HCT116 (cell line): ENCODE results near the gene TMEM156. TPM values are rescaled to one million over a fixed set of nuclear protein-coding genes. Genes with fewer than 3 reads are reported as not detected.

Experiments
- ATAC-seq: fragments of 200-7000 bp; cut with Tn5 transposase; 2 replicates; pipeline ENCODE4 v1.9.1; 2020; ENCODE audit warnings: mild to moderate bottlenecking, moderate library complexity
- BruUV-seq: library from RNA; stranded (reverse); fragments of 400-500 nt; replicated peaks from 2 replicates; lab custom pipeline; 2021; lab: Mats Ljungman, UMichigan
- CTCF ChIA-PET: fragments of 300-600 bp; sonication (Branson Sonifier 250); formaldehyde crosslinking; loops from one replicate; lab custom pipeline; 2021; ENCODE audit warnings: antibody characterized with exemption; lab: Charles Lee
- POLR2A ChIA-PET: fragments of 300-600, 350-600 bp; sonication (Branson Sonifier 250); formaldehyde crosslinking; loops from one replicate; lab custom pipeline; 2021; ENCODE audit warnings: antibody characterized with exemption; lab: Charles Lee
- RAD21 ChIA-PET, 2 experiments: fragments of 300-600 bp; sonication (Branson Sonifier 250); formaldehyde crosslinking; loops; one replicate each; lab custom pipeline; 2023; ENCODE audit warnings: low total read pairs in 2 of 2; ENCODE audit not compliant: uncharacterized antibody in 2 of 2, unreplicated experiment in 2 of 2, low non-redundant PET in 1 of 2; lab: Charles Lee
- DNase-seq: peaks from one replicate; pipeline ENCODE4 v3.0.0-alpha.2; 2010; ENCODE audit warnings: low read depth, low spot score
- H2AFZ ChIP-seq: fragments of 200-600 bp; shearing (Covaris generic), sonication (generic); 2 replicates; pipeline ENCODE4 v1.6.1; 2017; ENCODE audit warnings: low read depth, mixed run types, mixed read lengths, antibody characterized with exemption, low read length; ENCODE audit not compliant: poor library complexity, severe bottlenecking
- H3K27ac ChIP-seq: 2 replicates; pipeline ENCODE4 v1.5.1; 2012; ENCODE audit warnings: low read depth, low read length
- H3K27me3 ChIP-seq: fragments of 200-600 bp; sonication (generic); 2 replicates; pipeline ENCODE4 v1.6.1; 2016; ENCODE audit warnings: mixed run types, low read length, mixed read lengths; ENCODE audit not compliant: insufficient read depth
- H3K36me3 ChIP-seq, 2 experiments: fragments of 200-500 bp in 1 of 2; fragments of 200-600 bp in 1 of 2; sonication (Bioruptor generic) in 1 of 2; sonication (generic) in 1 of 2; 2 replicates each; pipeline versions ENCODE4 v1.5.1 to v1.6.1; 2014 to 2016; ENCODE audit warnings: low read length in 2 of 2, inconsistent platforms in 1 of 2, mixed read lengths in 1 of 2, mixed run types in 1 of 2; ENCODE audit not compliant: insufficient read depth in 2 of 2, control insufficient read depth in 1 of 2
- H3K4me1 ChIP-seq, 2 experiments: fragments of 200-600 bp in 1 of 2; sonication (generic) in 1 of 2; 2 replicates each; pipeline versions ENCODE4 v1.5.1 to v1.6.1; 2012 to 2017; ENCODE audit warnings: low read length in 2 of 2, inconsistent platforms in 1 of 2, mild to moderate bottlenecking in 1 of 2, mixed read lengths in 1 of 2, mixed run types in 1 of 2, moderate library complexity in 1 of 2; ENCODE audit not compliant: insufficient read depth in 2 of 2, control insufficient read depth in 1 of 2
- H3K4me2 ChIP-seq: fragments of 200-600 bp; sonication (generic); 2 replicates; pipeline ENCODE4 v1.6.1; 2017; ENCODE audit warnings: mixed run types, low read length, mixed read lengths
- H3K4me3 ChIP-seq, 2 experiments: fragments of 200-600 bp in 1 of 2; sonication (generic) in 1 of 2; replicated peaks in 1 of 2; 2 replicates each; pipeline ENCODE4 v1.5.1; 2011 to 2016; ENCODE audit warnings: low read length in 2 of 2, control low read depth in 1 of 2, low read depth in 1 of 2, mild to moderate bottlenecking in 1 of 2, mixed read lengths in 1 of 2, mixed run types in 1 of 2
- H3K79me2 ChIP-seq: fragments of 200-600 bp; sonication (generic); 2 replicates; pipeline ENCODE4 v1.6.1; 2017; ENCODE audit warnings: mild to moderate bottlenecking, mixed run types, low read length, moderate library complexity, mixed read lengths; ENCODE audit not compliant: insufficient read depth
- H3K9ac ChIP-seq: fragments of 200-600 bp; sonication (generic); 2 replicates; pipeline ENCODE4 v1.6.1; 2016; ENCODE audit warnings: low read length, mixed read lengths
- H3K9me2 ChIP-seq: fragments of 200-600 bp; sonication (generic), shearing (Covaris generic); 2 replicates; pipeline ENCODE4 v1.6.1; 2017; ENCODE audit warnings: mixed run types, mild to moderate bottlenecking, moderate library complexity; ENCODE audit not compliant: insufficient read depth
- H3K9me3 ChIP-seq, 2 experiments: fragments of 200-500 bp in 1 of 2; fragments of 200-600 bp in 1 of 2; sonication (Bioruptor generic) in 1 of 2; sonication (generic) in 1 of 2; 2 replicates each; pipeline ENCODE4 v1.6.1; 2014 to 2017; ENCODE audit warnings: low read length in 2 of 2, mixed read lengths in 2 of 2, inconsistent platforms in 1 of 2, low read depth in 1 of 2, mild to moderate bottlenecking in 1 of 2, mixed run types in 1 of 2, moderate library complexity in 1 of 2; ENCODE audit not compliant: control insufficient read depth in 1 of 2, insufficient read depth in 1 of 2
- H4K20me1 ChIP-seq: fragments of 200-600 bp; sonication (generic), shearing (Covaris generic); 2 replicates; pipeline ENCODE4 v1.6.1; 2017; ENCODE audit warnings: mixed run types, mild to moderate bottlenecking, moderate library complexity; ENCODE audit not compliant: insufficient read depth
- CBX3 ChIP-seq: IDR thresholded peaks from 2 replicates; pipeline ENCODE4 v1.6.1; 2012; ENCODE audit warnings: low read depth
- EGR1 ChIP-seq: IDR thresholded peaks from 2 replicates; pipeline ENCODE4 v1.6.1; 2012; ENCODE audit warnings: low read depth
- EZH2phosphoT487 ChIP-seq: fragments of 200-600 bp; IDR thresholded peaks from 2 replicates; pipeline ENCODE4 v1.6.1; 2018; ENCODE audit warnings: antibody characterized with exemption, borderline replicate concordance
- POLR2A ChIP-seq: IDR thresholded peaks from 2 replicates; pipeline ENCODE4 v1.7.0; 2011; ENCODE audit warnings: borderline replicate concordance; ENCODE audit not compliant: insufficient read depth, insufficient read length; ENCODE audit errors: extremely low read depth
- POLR2AphosphoS5 ChIP-seq: IDR thresholded peaks from 2 replicates; pipeline ENCODE4 v1.6.1; 2011; ENCODE audit warnings: mild to moderate bottlenecking, low read depth, low read length, moderate library complexity
- RAD21 ChIP-seq: IDR thresholded peaks from 2 replicates; pipeline ENCODE4 v1.6.1; 2012; ENCODE audit warnings: low read depth, mild to moderate bottlenecking
- REST ChIP-seq: IDR thresholded peaks from 2 replicates; pipeline ENCODE4 v1.6.1; 2012; ENCODE audit warnings: low read depth
- TCF7L2 ChIP-seq: IDR thresholded peaks from 2 replicates; pipeline ENCODE4 v1.7.0; 2011; ENCODE audit warnings: borderline replicate concordance, inconsistent platforms; ENCODE audit not compliant: insufficient read depth, insufficient read length; ENCODE audit errors: extremely low read depth
- YY1 ChIP-seq: IDR thresholded peaks from 2 replicates; pipeline ENCODE4 v1.6.1; 2011; ENCODE audit warnings: low read length, low read depth, moderate library complexity, mild to moderate bottlenecking; ENCODE audit not compliant: insufficient replicate concordance; ENCODE audit errors: extremely low read depth
- ZNF274 ChIP-seq: fragments of 200-500 bp; sonication (Bioruptor generic); IDR thresholded peaks from 2 replicates; pipeline ENCODE4 v1.6.1; 2014; ENCODE audit warnings: mild to moderate bottlenecking, low read depth, low read length, inconsistent platforms
- intact Hi-C: fragments of 100-400 bp; cut with micrococcal nuclease; formaldehyde crosslinking; loops from 2 replicates; pipeline ENCODE4 v1.10.0; 2022
- total RNA-seq: library from RNA; stranded (reverse); gene quantifications from one replicate; pipeline ENCODE4 v1.2.1, GENCODE V29; 2021; ENCODE audit not compliant: unreplicated experiment
- TF ChIP-seq, protein P1 (sequence below), 3 experiments: fragments of 200-600 bp in 1 of 3; sonication (generic) in 1 of 3; IDR thresholded peaks in 2 of 3; conservative IDR thresholded peaks in 1 of 3; 2 replicates each; pipeline ENCODE4 v1.5.1; 2012 to 2017; ENCODE audit warnings: low read depth in 2 of 3, low read length in 2 of 3, antibody characterized with exemption in 1 of 3, borderline replicate concordance in 1 of 3, control low read depth in 1 of 3, mild to moderate bottlenecking in 1 of 3, mixed read lengths in 1 of 3, mixed run types in 1 of 3, moderate library complexity in 1 of 3; ENCODE audit not compliant: insufficient read depth in 1 of 3

TMEM156 gene
- total RNA-seq, 1 experiment from 2014 or later: 0.22 TPM

DNA sequence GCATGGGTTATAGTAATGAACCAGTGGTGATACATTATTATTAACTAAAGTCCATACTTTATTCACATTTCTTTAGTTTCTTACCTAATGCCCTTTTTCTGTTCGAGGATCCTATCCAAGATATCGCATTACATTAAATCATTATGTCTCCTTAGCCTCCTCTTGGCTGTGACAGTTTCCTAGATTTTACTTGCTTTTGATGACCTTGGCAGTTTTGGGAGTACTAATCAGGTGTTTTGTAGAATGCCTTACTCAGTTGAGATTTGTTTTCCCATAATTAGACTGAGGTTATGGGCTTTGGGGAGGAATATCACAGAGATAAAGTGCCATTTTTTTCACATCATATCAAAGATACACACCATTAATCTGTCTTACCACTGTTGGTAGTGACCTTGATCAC lies 34.8 kb upstream of the TMEM156 start:
- H3K27me3 ChIP-seq: no peaks in the 10 kb centered on the region
- no peaks in the 10 kb centered on the region for H3K36me3 ChIP-seq
- no peaks in the 10 kb centered on the region for H4K20me1 ChIP-seq
- H3K4me1 ChIP-seq: no peaks in the 10 kb centered on the region
- H3K79me2 ChIP-seq: no peaks in the 10 kb centered on the region
- no peak for DNase-seq
- no peaks in the 10 kb centered on the region for H3K9me3 ChIP-seq
- H3K4me3 ChIP-seq: no peak overlapping the region
- intact Hi-C loops: no loop called here
- no peaks in the 10 kb centered on the region for H3K9me2 ChIP-seq
- ATAC-seq: no peak
- H2AFZ ChIP-seq: no peak overlapping the region
- H3K9ac ChIP-seq: no peak overlapping the region
- TF ChIP-seq POLR2A (no peak), EGR1 (no peak), ZNF274 (no peak), CBX3 (no peak), YY1 (no peak)
- TF ChIP-seq, all 23 proteins: peak for 0
- ChIA-PET CTCF (no interaction called here), RAD21 (no interaction called here), POLR2A (no interaction called here)
- no peak overlapping the region for H3K4me2 ChIP-seq
- no peak overlapping the region for H3K27ac ChIP-seq
- BruUV-seq: no TSS peak

GRCh38 chr4:39066371-39066770 lies 34.2 kb upstream of the TMEM156 start:
- no peak for ATAC-seq
- H3K9ac ChIP-seq: no peak overlapping the region
- intact Hi-C loops: no loop called here
- no peaks in the 10 kb centered on the region for H3K9me3 ChIP-seq
- H3K4me1 ChIP-seq: no peaks in the 10 kb centered on the region
- H3K36me3 ChIP-seq: no peaks in the 10 kb centered on the region
- TF ChIP-seq TCF7L2: no peak
- TF ChIP-seq CBX3: no peak
- TF ChIP-seq EZH2phosphoT487: no peak
- TF ChIP-seq, protein P1, sequence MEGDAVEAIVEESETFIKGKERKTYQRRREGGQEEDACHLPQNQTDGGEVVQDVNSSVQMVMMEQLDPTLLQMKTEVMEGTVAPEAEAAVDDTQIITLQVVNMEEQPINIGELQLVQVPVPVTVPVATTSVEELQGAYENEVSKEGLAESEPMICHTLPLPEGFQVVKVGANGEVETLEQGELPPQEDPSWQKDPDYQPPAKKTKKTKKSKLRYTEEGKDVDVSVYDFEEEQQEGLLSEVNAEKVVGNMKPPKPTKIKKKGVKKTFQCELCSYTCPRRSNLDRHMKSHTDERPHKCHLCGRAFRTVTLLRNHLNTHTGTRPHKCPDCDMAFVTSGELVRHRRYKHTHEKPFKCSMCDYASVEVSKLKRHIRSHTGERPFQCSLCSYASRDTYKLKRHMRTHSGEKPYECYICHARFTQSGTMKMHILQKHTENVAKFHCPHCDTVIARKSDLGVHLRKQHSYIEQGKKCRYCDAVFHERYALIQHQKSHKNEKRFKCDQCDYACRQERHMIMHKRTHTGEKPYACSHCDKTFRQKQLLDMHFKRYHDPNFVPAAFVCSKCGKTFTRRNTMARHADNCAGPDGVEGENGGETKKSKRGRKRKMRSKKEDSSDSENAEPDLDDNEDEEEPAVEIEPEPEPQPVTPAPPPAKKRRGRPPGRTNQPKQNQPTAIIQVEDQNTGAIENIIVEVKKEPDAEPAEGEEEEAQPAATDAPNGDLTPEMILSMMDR (IDR thresholded peaks at IDR 0.05 in 2 of 3, conservative IDR thresholded peaks at IDR 0.05 in 1 of 3; ENCODE audit: borderline replicate concordance in 1 of 3, insufficient read depth in 1 of 3, low read depth in 2 of 3, low read length in 2 of 3): no peak
- no peak for TF ChIP-seq POLR2A
- TF ChIP-seq YY1: no peak
- TF ChIP-seq RAD21: no peak
- TF ChIP-seq REST: no peak
- TF ChIP-seq POLR2AphosphoS5: no peak
- TF ChIP-seq, all 23 proteins: peak for 0
- H3K4me3 ChIP-seq: no peak overlapping the region
- no peaks in the 10 kb centered on the region for H3K9me2 ChIP-seq
- no peaks in the 10 kb centered on the region for H3K79me2 ChIP-seq
- no peak overlapping the region for H2AFZ ChIP-seq
- POLR2A ChIA-PET: no interaction called here
- no peak for DNase-seq
- no TSS peak for BruUV-seq
- no peaks in the 10 kb centered on the region for H4K20me1 ChIP-seq
- H3K27ac ChIP-seq: no peak overlapping the region
- CTCF ChIA-PET: no interaction called here
- no peak overlapping the region for H3K4me2 ChIP-seq
- H3K27me3 ChIP-seq: no peaks in the 10 kb centered on the region
- RAD21 ChIA-PET: no interaction called here
